Endothelial cell of umbilical vein (primary cell): ENCODE measurements around the gene ANO1. TPM values are rescaled to one million over a fixed set of nuclear protein-coding genes. Genes with fewer than 3 reads are reported as not detected.
A peak's percentile ranks its signal among the peaks of the same experiment; 100 is the strongest.

Source experiments
- BruUV-seq: library from RNA; stranded (reverse); fragments of 400-500 nt; replicated peaks from 2 replicates; lab custom pipeline; 2021; lab: Mats Ljungman, UMichigan
- CTCF ChIA-PET: fragments of 300-600, 350-600 bp; sonication (Branson Sonifier 250); formaldehyde crosslinking; loops from one replicate; lab custom pipeline; 2021; ENCODE audit warnings: antibody characterized with exemption, inconsistent platforms; lab: Charles Lee
- POLR2A ChIA-PET: fragments of 300-600, 350-600 bp; sonication (Branson Sonifier 250); formaldehyde crosslinking; loops from one replicate; lab custom pipeline; 2021; ENCODE audit warnings: antibody characterized with exemption, inconsistent platforms; lab: Charles Lee
- DNase-seq: peaks from one replicate; pipeline ENCODE4 v3.0.0-alpha.2; 2011; ENCODE audit warnings: low read depth, low spot score
- FAIRE-seq: peaks from 2 replicates; lab custom pipeline; 2011; peaks lifted over from hg19 to GRCh38; lab: Jason Lieb, UNC
- H2AFZ ChIP-seq: 2 replicates; pipeline ENCODE4 v1.6.0; 2012; ENCODE audit warnings: low read depth, low read length, control low read depth, inconsistent platforms
- H3K27ac ChIP-seq: 2 replicates; pipeline ENCODE4 v1.5.1; 2011; ENCODE audit warnings: low read depth, mild to moderate bottlenecking, control low read depth, low read length, moderate library complexity; ENCODE audit not compliant: insufficient read depth
- H3K27me3 ChIP-seq, 2 experiments: 2 replicates each; pipeline versions ENCODE4 v1.6.0 to v1.6.1; 2011; ENCODE audit warnings: low read length in 2 of 2, mixed read lengths in 1 of 2; ENCODE audit not compliant: control insufficient read depth in 2 of 2, insufficient read depth in 2 of 2
- H3K36me3 ChIP-seq, 2 experiments: 2 replicates in 1 of 2; 3 replicates in 1 of 2; pipeline ENCODE4 v1.5.1; 2011; ENCODE audit warnings: low read length in 2 of 2, mild to moderate bottlenecking in 1 of 2, moderate library complexity in 1 of 2; ENCODE audit not compliant: control insufficient read depth in 2 of 2, insufficient read depth in 2 of 2; ENCODE audit errors: extremely low read depth in 1 of 2
- H3K4me1 ChIP-seq: 3 replicates; pipeline ENCODE4 v1.5.1; 2011; ENCODE audit warnings: mild to moderate bottlenecking, low read length; ENCODE audit not compliant: control insufficient read depth, insufficient read depth; ENCODE audit errors: extremely low read depth
- H3K4me2 ChIP-seq: 2 replicates; pipeline ENCODE4 v1.6.1; 2011; ENCODE audit warnings: low read length, control low read depth, mixed read lengths; ENCODE audit not compliant: insufficient read depth
- H3K4me3 ChIP-seq, 3 experiments: fragments of 200-600 bp in 1 of 3; sonication (generic), shearing (Covaris generic) in 1 of 3; replicated peaks in 1 of 3; 2 replicates each; pipeline ENCODE4 v1.5.1; 2011 to 2016; ENCODE audit warnings: control low read depth in 3 of 3, low read length in 3 of 3, mild to moderate bottlenecking in 2 of 3, inconsistent platforms in 1 of 3, low read depth in 1 of 3, moderate library complexity in 1 of 3; ENCODE audit not compliant: insufficient read depth in 1 of 3
- H3K79me2 ChIP-seq: 2 replicates; pipeline ENCODE4 v1.6.0; 2012; ENCODE audit warnings: low read length, inconsistent platforms; ENCODE audit not compliant: control insufficient read depth, insufficient read depth
- H3K9ac ChIP-seq: replicated peaks from 2 replicates; pipeline ENCODE3; 2011; ENCODE audit warnings: low read length, control low read depth; ENCODE audit not compliant: insufficient read depth; ENCODE audit errors: extremely low read depth
- H3K9me1 ChIP-seq: replicated peaks from 3 replicates; pipeline ENCODE4 v1.6.0; 2011; ENCODE audit warnings: mild to moderate bottlenecking, low read length; ENCODE audit not compliant: control insufficient read depth, insufficient read depth; ENCODE audit errors: extremely low read depth
- H3K9me3 ChIP-seq: replicated peaks from 2 replicates; pipeline ENCODE4 v1.5.1; 2012; ENCODE audit warnings: low read length, inconsistent platforms; ENCODE audit not compliant: control insufficient read depth, insufficient read depth
- H4K20me1 ChIP-seq: replicated peaks from 2 replicates; pipeline ENCODE3; 2011; ENCODE audit warnings: mild to moderate bottlenecking, low read length; ENCODE audit not compliant: control insufficient read depth, insufficient read depth; ENCODE audit errors: extremely low read depth
- EZH2 ChIP-seq: IDR thresholded peaks from 2 replicates; pipeline ENCODE4 v1.6.1; 2012; ENCODE audit warnings: borderline replicate concordance, low read depth, mild to moderate bottlenecking, moderate library complexity, low read length, inconsistent platforms; ENCODE audit not compliant: severe bottlenecking
- FOS ChIP-seq: IDR thresholded peaks from 2 replicates; pipeline ENCODE4 v1.6.1; 2011; ENCODE audit warnings: mild to moderate bottlenecking, low read length, moderate library complexity, borderline replicate concordance; ENCODE audit not compliant: insufficient read depth
- GATA2 ChIP-seq: IDR thresholded peaks from 2 replicates; pipeline ENCODE4 v1.7.0; 2011; ENCODE audit warnings: low read depth, mild to moderate bottlenecking, moderate library complexity, mixed read lengths, low read length; ENCODE audit not compliant: insufficient read length, insufficient read depth
- JUN ChIP-seq: IDR thresholded peaks from 2 replicates; pipeline ENCODE4 v1.6.1; 2011; ENCODE audit warnings: borderline replicate concordance, low read depth; ENCODE audit not compliant: insufficient read length, insufficient read depth
- MAX ChIP-seq: IDR thresholded peaks from 2 replicates; pipeline ENCODE4 v1.6.1; 2011; ENCODE audit not compliant: insufficient read depth, insufficient read length
- MYC ChIP-seq: IDR thresholded peaks from one replicate; pipeline ENCODE4 v1.6.1; 2011; ENCODE audit warnings: mild to moderate bottlenecking, low read depth, low read length
- POLR2A ChIP-seq: IDR thresholded peaks from 2 replicates; pipeline ENCODE4 v1.6.1; 2012; ENCODE audit warnings: low read depth, mild to moderate bottlenecking, control low read depth, low read length
- POLR2AphosphoS5 ChIP-seq: IDR thresholded peaks from 2 replicates; pipeline ENCODE4 v1.6.1; 2012; ENCODE audit warnings: low read depth, mild to moderate bottlenecking, control low read depth, low read length, moderate library complexity; ENCODE audit not compliant: insufficient read depth
- dilution Hi-C: fragments of 300-500 bp; cut with MboI; formaldehyde crosslinking; loops from one replicate; pipeline ENCODE4 v1.15.0; 2019; ENCODE audit warnings: low sequenced_read_pairs; ENCODE audit not compliant: extremely low pct_ligation_motif_present
- intact Hi-C: fragments of 100-400 bp; cut with micrococcal nuclease; formaldehyde crosslinking; loops from one replicate; pipeline ENCODE4 v1.10.0; 2022
- polyA plus RNA-seq, 4 experiments: library from polyadenylated mRNA; depleted of rRNA in 3 of 4; stranded (reverse) in 3 of 4; unstranded in 1 of 4; fragments of >200 nt; gene quantifications; 2 replicates each; pipeline versions ENCODE4 v1.2.1 to v1.2.3, GENCODE V29; 2011 to 2012; ENCODE audit warnings: missing spikeins in 1 of 4
- total RNA-seq: library from RNA; stranded (reverse); gene quantifications from 2 replicates; pipeline ENCODE4 v1.2.3, GENCODE V29; 2021
- TF ChIP-seq, protein P1 (sequence below), 2 donors: IDR thresholded peaks; 1 replicate in 1 of 2; 2 replicates in 1 of 2; pipeline ENCODE4 v1.5.1; 2011; ENCODE audit warnings: low read length in 2 of 2, mild to moderate bottlenecking in 2 of 2, moderate library complexity in 2 of 2, control low read depth in 1 of 2, inconsistent platforms in 1 of 2, low read depth in 1 of 2; ENCODE audit not compliant: insufficient read depth in 1 of 2; ENCODE audit errors: extremely low read depth in 1 of 2

Gene ANO1
- total and polyA plus RNA-seq, 2 donors (not counting 3 experiments of a cell fraction or from before 2014, with no cell fraction given): 0.03 to 0.40 TPM

- no peaks in the 10 kb centered on the region for H3K9me1 ChIP-seq
- ChIA-PET CTCF (interaction anchor here (0.7 kb wide), 1 partner anchor 11 kb away, joined by 3 read pairs; no protein-coding TSS in a partner anchor), POLR2A (no interaction called here)
- intact Hi-C loops (loop anchor here (1.0 kb wide), 1 partner anchor 29 kb away; no protein-coding TSS in a partner anchor), dilution Hi-C loops (no loop called here)
- no peak overlapping the region for H3K4me2 ChIP-seq
- H3K4me3 ChIP-seq: no peak overlapping the region
- H3K36me3 ChIP-seq: no peaks in the 10 kb centered on the region
- no peak for DNase-seq
- FAIRE-seq: no peak
- H3K27ac ChIP-seq: no peak overlapping the region
- H3K79me2 ChIP-seq: no peaks in the 10 kb centered on the region
- no peaks in the 10 kb centered on the region for H3K9me3 ChIP-seq
- H3K9ac ChIP-seq: no peak overlapping the region
- H3K4me1 ChIP-seq: peaks cover 7% of the 10 kb centered on the region
- no peaks in the 10 kb centered on the region for H3K27me3 ChIP-seq
- no peaks in the 10 kb centered on the region for H4K20me1 ChIP-seq
- no TSS peak for BruUV-seq
- H2AFZ ChIP-seq: no peak overlapping the region
- TF ChIP-seq EZH2 (no peak), POLR2A (no peak), JUN (no peak), MAX (no peak), GATA2 (no peak)
Observed at GRCh38 chr11:70233034-70233433, 154.9 kb downstream of the ANO1 start.

- Histone ChIP-seq H4K20me1 (no peaks in the 10 kb centered on the region), H3K36me3 (no peaks in the 10 kb centered on the region), H2AFZ (no peak overlapping the region), H3K9me3 (no peaks in the 10 kb centered on the region), H3K4me1 (peaks cover 7% of the 10 kb centered on the region), H3K9ac (no peak overlapping the region), H3K9me1 (no peaks in the 10 kb centered on the region), H3K4me3 (no peak overlapping the region), H3K4me2 (no peak overlapping the region), H3K27me3 (no peaks in the 10 kb centered on the region), H3K27ac (no peak overlapping the region), H3K79me2 (no peaks in the 10 kb centered on the region)
- TF ChIP-seq, protein P1, sequence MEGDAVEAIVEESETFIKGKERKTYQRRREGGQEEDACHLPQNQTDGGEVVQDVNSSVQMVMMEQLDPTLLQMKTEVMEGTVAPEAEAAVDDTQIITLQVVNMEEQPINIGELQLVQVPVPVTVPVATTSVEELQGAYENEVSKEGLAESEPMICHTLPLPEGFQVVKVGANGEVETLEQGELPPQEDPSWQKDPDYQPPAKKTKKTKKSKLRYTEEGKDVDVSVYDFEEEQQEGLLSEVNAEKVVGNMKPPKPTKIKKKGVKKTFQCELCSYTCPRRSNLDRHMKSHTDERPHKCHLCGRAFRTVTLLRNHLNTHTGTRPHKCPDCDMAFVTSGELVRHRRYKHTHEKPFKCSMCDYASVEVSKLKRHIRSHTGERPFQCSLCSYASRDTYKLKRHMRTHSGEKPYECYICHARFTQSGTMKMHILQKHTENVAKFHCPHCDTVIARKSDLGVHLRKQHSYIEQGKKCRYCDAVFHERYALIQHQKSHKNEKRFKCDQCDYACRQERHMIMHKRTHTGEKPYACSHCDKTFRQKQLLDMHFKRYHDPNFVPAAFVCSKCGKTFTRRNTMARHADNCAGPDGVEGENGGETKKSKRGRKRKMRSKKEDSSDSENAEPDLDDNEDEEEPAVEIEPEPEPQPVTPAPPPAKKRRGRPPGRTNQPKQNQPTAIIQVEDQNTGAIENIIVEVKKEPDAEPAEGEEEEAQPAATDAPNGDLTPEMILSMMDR (IDR thresholded peaks at IDR 0.05; ENCODE audit: extremely low read depth in 1 of 2, insufficient read depth in 1 of 2, low read depth in 1 of 2, low read length in 2 of 2): no peak
- no peak for TF ChIP-seq MAX
- peak; percentile 89 for TF ChIP-seq GATA2
- no peak for TF ChIP-seq EZH2
- peak; percentile 71 for TF ChIP-seq JUN
- TF ChIP-seq FOS: peak; percentile 81
- no peak for TF ChIP-seq MYC
- TF ChIP-seq POLR2A: no peak
- peak; percentile 55 for TF ChIP-seq POLR2AphosphoS5
- BruUV-seq: no TSS peak
- ChIA-PET POLR2A (no interaction called here), CTCF (no interaction called here)
- FAIRE-seq (peak; percentile 94), DNase-seq (peak; percentile 79)
- dilution Hi-C loops (no loop called here), intact Hi-C loops (loop anchor here (1.0 kb wide), 1 partner anchor 29 kb away; no protein-coding TSS in a partner anchor)
Observed at GRCh38 chr11:70233511-70233934, 155.4 kb downstream of the ANO1 start.
